NB4 (cell line): Measurements from ENCODE around the gene ANKRD12.
"Not testable (repeated sequence)": the region's sequence is repeated elsewhere in the genome, so short reads cannot be mapped to it uniquely, and the experiment has no call there.

Experiments
- DNase-seq: peaks from one replicate; pipeline ENCODE4 v3.0.0; 2010; ENCODE audit warnings: low read depth
- H3K4me3 ChIP-seq: one replicate; pipeline ENCODE4 v1.5.1; 2011; ENCODE audit warnings: mild to moderate bottlenecking, low read depth, low read length, moderate library complexity
- MAX ChIP-seq: IDR thresholded peaks from 2 replicates; pipeline ENCODE4 v1.6.1; 2011; ENCODE audit warnings: low read depth, low read length
- MYC ChIP-seq: IDR thresholded peaks from 2 replicates; pipeline ENCODE4 v1.6.1; 2011; ENCODE audit warnings: low read depth, low read length
- POLR2A ChIP-seq: IDR thresholded peaks from 2 replicates; pipeline ENCODE4 v1.6.1; 2011; ENCODE audit warnings: mild to moderate bottlenecking; ENCODE audit not compliant: insufficient read length; ENCODE audit errors: extremely low read depth
- TF ChIP-seq, protein P1 (sequence below): IDR thresholded peaks from one replicate; pipeline ENCODE4 v1.5.1; 2012; ENCODE audit warnings: low read depth, low read length

ANKRD12 gene

GRCh38 chr18:9157806-9158205 is 21.2 kb downstream of the ANKRD12 start:
- no peak overlapping the region for H3K4me3 ChIP-seq
- no peak for DNase-seq
- TF ChIP-seq MYC (no peak), POLR2A (no peak), MAX (no peak)
- TF ChIP-seq, protein P1, sequence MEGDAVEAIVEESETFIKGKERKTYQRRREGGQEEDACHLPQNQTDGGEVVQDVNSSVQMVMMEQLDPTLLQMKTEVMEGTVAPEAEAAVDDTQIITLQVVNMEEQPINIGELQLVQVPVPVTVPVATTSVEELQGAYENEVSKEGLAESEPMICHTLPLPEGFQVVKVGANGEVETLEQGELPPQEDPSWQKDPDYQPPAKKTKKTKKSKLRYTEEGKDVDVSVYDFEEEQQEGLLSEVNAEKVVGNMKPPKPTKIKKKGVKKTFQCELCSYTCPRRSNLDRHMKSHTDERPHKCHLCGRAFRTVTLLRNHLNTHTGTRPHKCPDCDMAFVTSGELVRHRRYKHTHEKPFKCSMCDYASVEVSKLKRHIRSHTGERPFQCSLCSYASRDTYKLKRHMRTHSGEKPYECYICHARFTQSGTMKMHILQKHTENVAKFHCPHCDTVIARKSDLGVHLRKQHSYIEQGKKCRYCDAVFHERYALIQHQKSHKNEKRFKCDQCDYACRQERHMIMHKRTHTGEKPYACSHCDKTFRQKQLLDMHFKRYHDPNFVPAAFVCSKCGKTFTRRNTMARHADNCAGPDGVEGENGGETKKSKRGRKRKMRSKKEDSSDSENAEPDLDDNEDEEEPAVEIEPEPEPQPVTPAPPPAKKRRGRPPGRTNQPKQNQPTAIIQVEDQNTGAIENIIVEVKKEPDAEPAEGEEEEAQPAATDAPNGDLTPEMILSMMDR, result no peak

- H3K4me3 ChIP-seq, result no peak overlapping the region
- no peak for TF ChIP-seq MYC
- TF ChIP-seq POLR2A, result no peak
- TF ChIP-seq, protein P1, result no peak
- TF ChIP-seq MAX, result no peak
- no peak for DNase-seq
Measured at GRCh38 chr18:9160014-9160413, 23.4 kb downstream of the ANKRD12 start.

GRCh38 chr18:9162663-9163062 is 26.1 kb downstream of the ANKRD12 start:
- H3K4me3 ChIP-seq, DNase-seq: not testable (repeated sequence)

- not testable (repeated sequence) for DNase-seq, H3K4me3 ChIP-seq
Measured at GRCh38 chr18:9164149-9164548, 27.6 kb downstream of the ANKRD12 start.

- H3K4me3 ChIP-seq, DNase-seq: not testable (repeated sequence)
Measured at GRCh38 chr18:9165883-9166282, 29.3 kb downstream of the ANKRD12 start.

- not testable (repeated sequence) for DNase-seq, H3K4me3 ChIP-seq
Measured at GRCh38 chr18:9169515-9169914, 32.9 kb downstream of the ANKRD12 start.

DNA sequence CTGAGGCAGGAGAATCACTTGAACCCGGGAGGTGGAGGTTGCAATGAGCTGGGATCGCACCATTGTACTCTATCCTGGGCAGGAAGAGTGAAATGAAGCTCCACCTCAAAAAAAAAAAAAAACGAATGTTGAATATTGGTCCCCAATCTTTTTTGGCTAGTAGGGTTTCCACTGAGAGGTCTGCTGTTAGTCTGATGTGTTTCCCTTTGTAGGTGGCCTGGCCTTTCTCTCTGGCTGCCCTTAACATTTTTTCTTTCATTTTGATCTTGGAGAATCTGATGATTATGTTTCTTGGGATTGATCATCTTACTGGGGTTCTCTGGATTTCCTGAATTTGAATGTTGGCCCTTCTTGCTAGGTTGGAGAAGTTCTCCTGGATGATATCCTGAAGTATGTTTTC is 35.3 kb downstream of the ANKRD12 start:
- not testable (repeated sequence) for DNase-seq, H3K4me3 ChIP-seq

- TF ChIP-seq MAX (no peak), MYC (no peak), POLR2A (no peak)
- TF ChIP-seq, protein P1, result no peak
- peak; percentile 16 for DNase-seq
Measured at GRCh38 chr18:9172506-9173127, 36.0 kb downstream of the ANKRD12 start.

DNA sequence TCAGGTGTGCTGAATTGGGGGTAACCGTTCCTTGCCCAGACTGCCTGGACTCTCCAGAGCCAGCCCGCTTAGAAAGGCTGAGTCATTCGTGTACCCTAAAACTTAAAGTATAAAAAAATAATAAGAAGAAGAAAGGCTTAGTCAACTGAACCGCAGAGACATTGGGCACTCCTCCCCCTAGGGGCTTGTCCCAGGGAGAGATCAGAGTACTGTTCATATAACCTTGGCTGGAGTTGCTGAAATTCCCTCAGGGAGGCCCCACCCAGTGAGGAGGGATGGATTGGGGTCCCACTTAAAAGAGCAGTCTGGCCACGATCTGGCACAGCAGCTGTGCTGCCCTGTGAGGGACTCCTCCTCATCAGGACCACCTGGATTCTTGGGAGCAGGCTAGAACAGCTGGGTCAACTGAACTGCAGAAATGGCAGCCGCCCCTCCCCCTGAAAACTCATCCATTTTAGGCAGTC is 37.2 kb downstream of the ANKRD12 start:
- no peak overlapping the region for H3K4me3 ChIP-seq
- TF ChIP-seq POLR2A (no peak), MAX (no peak), MYC (no peak)
- TF ChIP-seq, protein P1, result no peak
- DNase-seq, result peak; percentile 55

More at GRCh38 chr18:9172506-9173127, 36.0 kb downstream of the ANKRD12 start:
- H3K4me3 ChIP-seq, result no peak overlapping the region
